Measurements from ENCODE around the gene SOX21. TPM values are rescaled to one million over a fixed set of nuclear protein-coding genes. Genes with fewer than 3 reads are reported as not detected.

The SOX21 gene
- total and polyA plus RNA-seq, 7 donors = 0.60 TPM; not detected in 6

- Histone ChIP-seq H3K4me1 (peaks cover 0 to 8% (median 3%) of the 10 kb centered on the region in 4 donors), H3K27ac (no peak overlapping the region), H3K4me3 (no peak overlapping the region), H3K36me3 (no peaks in the 10 kb centered on the region), H3K27me3 (no peaks in the 10 kb centered on the region), H3K9me3 (no peaks in the 10 kb centered on the region)
- no peak for TF ChIP-seq POLR2A (IDR thresholded peaks at IDR 0.05)
- no peak for TF ChIP-seq POLR2AphosphoS5 (IDR thresholded peaks at IDR 0.05)
- TF ChIP-seq CTCF (IDR thresholded peaks at IDR 0.05) = no peak
- TF ChIP-seq EP300 (IDR thresholded peaks at IDR 0.05) = no peak
- DNase-seq = no peak
- intact Hi-C loops (cut with DNase I) = no loop called here
- 17 to 54% methylated on average over 5 of the region's 5 CpGs for WGBS, 2 donors
These were observed 50.9 kb downstream of the SOX21 start for GRCh38 chr13:94661406-94661805.

GRCh38 chr13:94660695-94661326 lies 51.5 kb downstream of the SOX21 start:
- TF ChIP-seq POLR2A (IDR thresholded peaks at IDR 0.05) (no peak), POLR2AphosphoS5 (IDR thresholded peaks at IDR 0.05) (no peak)
- Histone ChIP-seq H3K27me3 (no peaks in the 10 kb centered on the region), H3K9me3 (no peaks in the 10 kb centered on the region), H3K4me1 (peaks cover 0 to 10% (median 3%) of the 10 kb centered on the region in 4 donors), H3K36me3 (no peaks in the 10 kb centered on the region), H3K27ac (no peak overlapping the region), H3K4me3 (no peak overlapping the region)
- WGBS, 2 donors = 11 to 40% methylated on average over 6 of the region's 6 CpGs
- intact Hi-C loops (cut with DNase I) = no loop called here
- DNase-seq = no peak

Small RNA genes lying within 50 kb of the gene (small RNA-seq; reads per million reads assigned to genes)
- 0 reads per million in 3 donors for gene RN7SL585P

Other genes with a start within 250 kb of the SOX21 start
- 1 to 10 TPM in 2 of 4 donors, under 1 TPM in 2; 0.36 to 1.4 (median 0.78) TPM for gene DCT, start 232.9 kb downstream of the SOX21 start, total RNA-seq
- gene DCT, start 232.9 kb downstream of the SOX21 start, polyA plus RNA-seq = under 1 TPM in 2 of 3 donors, not detected in 1; 0.04 to 0.60 TPM
- 10 to 100 TPM in 2 of 4 donors, 1 to 10 TPM in 2; 5.5 to 13.2 (median 9.7) TPM for gene TGDS, start 116.4 kb downstream of the SOX21 start, total RNA-seq
- gene TGDS, start 116.4 kb downstream of the SOX21 start, polyA plus RNA-seq = 10 to 100 TPM in 2 of 3 donors, 1 to 10 TPM in 1; 8.4 to 12.6 (median 10.9) TPM
- 1 to 10 TPM; 4.9 to 6.9 (median 6.4) TPM for gene GPR180, start 110.7 kb downstream of the SOX21 start, total RNA-seq
- 1 to 10 TPM in 2 of 3 donors, under 1 TPM in 1; 0.69 to 1.8 (median 1.2) TPM for gene GPR180, start 110.7 kb downstream of the SOX21 start, polyA plus RNA-seq

Measured in sigmoid colon (tissue), 7 donors.